NCI-H526 (cell line): ENCODE measurements around the gene IFITM10.
A peak's percentile ranks its signal among the peaks of the same experiment; 100 is the strongest.

ENCODE experiments used
- DNase-seq, 2 experiments: peaks; one replicate each; lab custom pipeline; 2025; lab: John Stamatoyannopoulos, UW

Gene IFITM10

GRCh38 chr11:1750481-1750839 is at the start of gene IFITM10:
Gene IFITM10 (minus strand): TSS chr11:1750595. CDS start chr11:1750442, 153 bp downstream.
- DNase-seq: no peak

GRCh38 chr11:1797391-1798125 is 47.2 kb upstream of the IFITM10 start:
- DNase-seq: no peak

DNA sequence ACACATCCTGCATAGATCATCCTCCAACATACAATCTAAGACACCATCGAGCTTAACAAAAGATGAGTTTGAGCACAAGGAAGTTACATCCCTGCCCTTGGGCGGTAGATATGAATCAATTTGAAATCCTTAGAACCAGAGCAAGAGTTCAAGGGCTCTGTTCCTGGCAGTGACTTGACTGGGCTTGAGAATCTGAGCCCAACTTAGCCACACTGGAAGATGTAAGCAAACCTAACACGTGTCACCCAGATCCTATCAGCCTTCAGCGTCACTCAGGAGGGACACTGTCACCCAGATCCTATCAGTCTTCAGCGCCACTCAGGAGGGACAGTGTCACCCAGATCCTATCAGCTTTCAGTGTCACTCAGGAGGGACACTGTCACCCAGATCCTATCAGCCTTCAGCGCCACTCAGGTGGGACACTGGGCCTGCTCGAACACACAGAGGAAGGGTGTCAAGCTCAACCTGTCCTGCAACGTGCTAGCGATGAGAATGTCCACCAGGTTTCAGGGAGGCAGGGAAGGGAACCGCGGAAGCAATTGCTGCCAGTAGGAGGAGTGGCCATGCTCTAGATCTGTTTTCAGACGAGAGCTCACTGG is 46.1 kb upstream of the IFITM10 start:
- DNase-seq: peak in 1 of 2 experiments; percentile 28

DNA sequence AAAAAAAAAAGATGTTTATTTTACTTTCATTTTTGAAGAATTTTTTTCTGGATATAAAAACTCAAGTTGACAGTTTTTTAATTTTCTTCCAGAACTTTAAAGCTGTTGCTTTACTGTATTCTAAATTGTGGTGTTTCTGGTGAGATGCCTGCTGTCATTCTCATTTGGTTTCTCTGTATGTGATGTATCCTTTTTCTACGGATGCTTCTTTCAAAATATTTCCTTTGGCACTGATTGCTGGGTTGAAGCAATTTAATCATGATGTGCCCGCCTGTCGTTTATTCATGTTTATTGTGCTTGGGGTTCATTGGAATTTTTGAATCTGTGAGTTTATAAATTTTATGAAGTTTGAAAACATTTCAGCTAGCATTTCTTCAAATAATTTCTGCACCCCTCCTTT is 42.7 kb upstream of the IFITM10 start:
- DNase-seq: no peak

DNA sequence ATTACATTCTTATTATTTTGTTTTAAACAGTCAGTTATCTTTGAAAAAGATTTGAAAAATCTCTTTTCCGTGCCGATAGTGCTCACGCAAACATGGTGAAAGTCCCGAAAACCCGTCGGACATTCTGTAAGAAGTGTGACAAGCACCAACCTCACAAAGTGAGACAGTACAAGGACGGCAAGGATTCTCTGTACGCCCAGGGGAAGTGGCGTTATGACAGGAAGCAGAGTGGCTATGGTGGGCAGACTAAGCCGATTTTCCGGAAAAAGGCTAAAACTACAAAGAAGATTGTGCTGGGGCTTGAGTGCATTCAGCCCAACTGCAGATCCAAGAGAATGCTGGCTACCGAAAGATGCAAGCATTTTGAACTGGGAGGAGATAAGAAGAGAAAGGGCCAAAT is 42.1 kb upstream of the IFITM10 start:
- no peak for DNase-seq

GRCh38 chr11:1791912-1792311 is 41.5 kb upstream of the IFITM10 start:
- DNase-seq: no peak

DNA sequence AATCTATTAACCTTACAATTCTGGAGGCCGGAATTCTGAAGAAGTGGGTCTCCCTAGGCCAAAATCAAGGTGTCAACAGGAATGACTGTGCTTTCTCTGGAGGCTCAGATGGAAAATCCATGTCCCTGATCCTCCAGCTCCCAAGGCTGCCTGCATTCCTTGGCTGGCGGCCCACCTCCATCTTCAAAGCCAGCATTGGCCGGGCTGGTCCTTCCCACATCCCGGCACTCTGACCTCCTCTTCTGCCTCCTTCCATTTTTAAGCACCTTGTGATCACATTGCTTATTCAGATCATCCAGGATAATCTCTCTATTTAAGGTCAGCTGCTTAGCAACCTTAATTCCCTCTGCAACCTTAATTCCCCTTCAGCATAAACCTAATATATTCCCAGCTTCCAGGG is 36.1 kb upstream of the IFITM10 start:
- DNase-seq: no peak

- no peak for DNase-seq
These were observed 35.5 kb upstream of the IFITM10 start for GRCh38 chr11:1785749-1786413.

DNA sequence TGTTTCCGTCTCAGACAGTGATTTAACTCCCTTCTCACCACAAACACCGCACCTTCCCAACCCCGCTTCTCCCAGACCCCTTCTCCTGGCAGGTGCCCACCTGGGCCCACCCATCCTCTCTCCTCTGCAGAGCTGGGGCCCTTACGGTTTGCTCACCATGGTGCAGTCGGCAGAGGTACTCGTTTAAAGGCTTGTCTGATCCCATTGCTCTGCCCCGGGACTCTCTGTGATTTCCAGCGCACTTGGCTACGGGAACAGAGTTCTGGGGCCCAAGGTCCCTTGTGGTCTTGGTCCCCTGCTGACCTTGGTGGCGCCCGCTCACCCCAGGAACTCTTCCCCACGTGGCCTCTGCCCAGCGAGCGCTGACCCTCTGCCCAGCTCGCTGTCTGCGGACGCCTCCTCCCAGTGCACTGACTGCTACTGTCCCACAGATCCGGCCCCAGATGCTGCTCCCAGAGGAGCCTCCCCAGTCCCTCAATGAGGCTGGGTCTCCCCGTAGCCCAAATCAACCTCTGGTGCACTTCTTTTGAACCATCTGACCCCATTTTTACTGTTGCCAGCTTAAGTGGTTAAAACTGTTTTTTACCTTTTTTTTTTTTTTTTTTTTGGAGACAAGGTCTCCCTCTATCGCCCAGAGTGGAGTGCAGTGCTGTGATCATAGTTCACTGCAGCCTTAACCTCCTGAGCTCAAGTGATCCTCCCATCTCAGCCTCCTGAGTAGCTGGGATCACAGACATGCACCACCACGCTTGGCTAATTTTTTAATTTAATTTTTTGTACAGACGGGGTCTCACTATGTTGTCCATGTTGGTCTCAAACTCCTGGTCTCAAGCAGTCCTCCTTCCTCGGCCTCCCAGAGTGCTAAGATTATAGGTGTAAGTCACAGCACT is 34.6 kb upstream of the IFITM10 start:
- no peak for DNase-seq

- no peak for DNase-seq
These were observed 33.5 kb upstream of the IFITM10 start for GRCh38 chr11:1783725-1784529.

DNA sequence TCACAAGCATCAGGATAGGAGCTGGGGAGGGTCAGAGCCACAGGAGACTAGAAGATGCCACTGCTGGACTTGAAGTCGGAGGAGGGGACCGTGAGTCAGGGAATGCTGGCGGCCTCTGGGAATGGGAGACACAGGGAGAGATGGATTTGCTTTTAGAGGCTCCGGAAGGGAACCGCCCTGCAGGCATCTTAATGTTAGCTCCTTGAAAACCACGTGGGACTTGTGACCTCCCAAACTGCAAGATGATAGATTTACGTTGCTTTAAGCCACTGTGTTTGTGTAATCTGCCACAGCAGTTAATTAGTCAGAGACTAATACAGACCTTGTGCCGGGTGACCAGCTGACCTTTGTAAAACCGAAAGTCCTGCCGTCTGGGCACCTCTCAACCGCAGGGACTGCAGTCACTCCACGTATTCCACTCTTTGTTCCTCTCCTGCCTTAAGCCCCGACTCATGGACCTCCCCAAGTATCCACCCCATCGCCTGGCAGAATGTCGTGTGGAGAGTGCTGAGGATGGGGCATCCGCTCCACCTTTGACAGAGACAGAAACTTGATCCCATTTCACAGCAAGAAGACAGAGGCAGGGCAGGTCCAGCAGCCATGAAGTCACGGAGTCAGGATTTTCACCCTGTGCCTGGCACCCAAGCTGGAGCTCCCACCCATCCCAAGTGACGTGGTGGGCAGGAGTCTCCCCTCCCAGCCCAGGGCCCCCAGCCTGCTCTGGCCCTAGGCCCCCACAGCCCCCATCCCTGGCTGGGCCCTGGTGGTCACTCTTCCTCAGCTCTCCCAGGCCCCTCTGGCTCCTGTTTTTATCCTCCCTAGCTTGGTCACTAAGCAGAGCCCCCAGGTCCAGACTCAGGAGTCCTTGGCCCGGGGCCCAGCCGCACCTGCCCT is 32.7 kb upstream of the IFITM10 start:
- no peak for DNase-seq

DNA sequence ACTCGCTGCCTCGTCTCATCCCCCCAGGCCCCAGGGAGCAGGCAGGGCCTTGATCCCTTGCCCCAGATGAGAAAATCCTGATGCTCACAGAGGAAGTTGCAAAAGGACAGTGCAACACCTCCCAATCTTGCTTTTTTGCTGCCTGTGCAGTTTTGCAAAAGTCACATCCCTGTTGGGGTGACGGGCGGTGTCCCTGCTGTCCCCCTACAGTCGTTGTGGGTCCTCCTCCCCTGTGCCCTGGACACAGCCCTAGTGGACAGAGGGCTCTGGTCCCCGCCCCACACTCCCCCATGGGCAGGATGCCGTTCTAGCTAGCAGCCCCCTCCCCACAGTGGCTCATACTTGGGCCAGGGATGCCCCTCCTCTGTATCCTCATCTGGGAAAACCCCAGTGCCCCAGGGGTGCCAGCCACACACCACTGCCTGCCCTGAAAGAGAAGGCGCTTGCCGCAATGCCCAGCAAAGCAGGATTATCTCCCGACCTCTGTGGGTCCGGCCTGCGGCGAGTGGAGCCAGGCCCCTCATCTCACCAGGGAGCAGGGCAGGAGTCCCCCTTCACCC is 31.7 kb upstream of the IFITM10 start:
- DNase-seq: no peak

- no peak for DNase-seq
These were observed 31.2 kb upstream of the IFITM10 start for GRCh38 chr11:1781593-1781975.

- DNase-seq: no peak
These were observed 30.6 kb upstream of the IFITM10 start for GRCh38 chr11:1780700-1781592.

DNA sequence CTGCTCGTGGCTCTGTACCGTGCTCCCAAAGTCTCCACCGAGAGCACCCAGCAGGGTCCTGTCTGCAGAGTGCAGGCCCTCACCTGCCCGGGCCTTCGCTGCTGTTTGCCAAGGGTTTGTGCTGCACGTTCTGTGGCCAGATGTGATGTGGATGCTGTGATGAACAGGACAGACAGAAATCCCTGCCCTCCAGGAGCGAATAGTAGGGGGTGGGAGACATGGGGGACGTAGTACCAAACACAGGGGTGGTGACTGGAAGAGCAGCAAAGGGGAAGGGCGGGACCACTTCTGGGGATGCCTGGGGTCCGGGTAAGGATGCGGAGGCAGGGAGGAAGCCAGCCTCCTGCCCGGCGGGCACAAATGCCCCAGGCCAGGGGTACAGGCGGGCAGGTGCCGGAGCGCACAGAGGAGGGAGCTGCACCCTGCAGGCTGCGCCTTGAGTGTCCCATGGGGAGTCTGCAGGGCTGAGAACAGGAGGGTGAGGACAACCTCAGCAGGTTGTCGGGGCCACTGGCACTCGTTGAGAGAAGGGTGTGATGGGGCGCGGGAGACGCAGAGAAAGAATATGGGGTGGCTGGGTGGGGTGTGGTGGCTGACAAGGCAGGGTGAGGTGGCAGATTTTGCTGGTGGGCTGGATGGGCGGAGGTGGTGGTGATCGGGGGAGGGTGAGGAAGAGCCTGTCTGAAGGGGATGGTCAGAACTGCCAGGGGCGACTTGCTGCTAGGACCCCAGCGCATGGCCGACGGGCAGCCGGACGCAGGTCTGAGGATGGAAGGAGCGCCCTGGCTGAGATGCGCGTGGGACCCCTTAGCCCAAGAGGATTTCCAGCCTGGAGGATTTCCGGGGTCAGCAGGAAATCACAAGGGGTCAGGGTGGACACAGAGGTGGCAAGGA is 29.7 kb upstream of the IFITM10 start:
- no peak for DNase-seq

GRCh38 chr11:1779034-1779805 is 28.8 kb upstream of the IFITM10 start:
- no peak for DNase-seq
